GM12878 (cell line): ENCODE results near the gene SHF. TPM values are rescaled to one million over a fixed set of nuclear protein-coding genes. Genes with fewer than 3 reads are reported as not detected.

Experiments
- ATAC-seq: fragments of 200-7000 bp; cut with Tn5 transposase; 3 replicates; pipeline ENCODE4 v1.9.1; 2020; ENCODE audit warnings: mild to moderate bottlenecking, moderate library complexity
- BruUV-seq: library from RNA; stranded (reverse); fragments of 400-500 nt; replicated peaks from 2 replicates; lab custom pipeline; 2021; lab: Mats Ljungman, UMichigan
- CTCF ChIA-PET: fragments of 300-600 bp; sonication (Branson Sonifier 250); formaldehyde crosslinking; extraction: SDS; loops from one replicate; lab custom pipeline; 2021; ENCODE audit warnings: inconsistent platforms; lab: Yijun Ruan, JAX
- POLR2A ChIA-PET: fragments of 350-600 bp; formaldehyde crosslinking; extraction: SDS; loops from one replicate; lab custom pipeline; 2021; ENCODE audit warnings: inconsistent platforms; lab: Charles Lee
- RAD21 ChIA-PET: fragments of 300-600 bp; sonication (Branson Sonifier 250); formaldehyde crosslinking; loops from one replicate; lab custom pipeline; 2023; ENCODE audit warnings: antibody characterized with exemption; ENCODE audit not compliant: unreplicated experiment; lab: Charles Lee
- SMC1A ChIA-PET: fragments of 300-600 bp; sonication (Branson Sonifier 250); formaldehyde crosslinking; loops from one replicate; lab custom pipeline; 2023; ENCODE audit not compliant: unreplicated experiment, uncharacterized antibody; lab: Charles Lee
- DNase-seq: peaks from one replicate; pipeline ENCODE4 v3.0.0-alpha.2; 2011; ENCODE audit warnings: low read depth, low spot score
- FAIRE-seq: peaks from 3 replicates; lab custom pipeline; 2011; peaks lifted over from hg19 to GRCh38; lab: Jason Lieb, UNC
- H2AFZ ChIP-seq: 2 replicates; pipeline ENCODE4 v1.6.0; 2011; ENCODE audit warnings: low read depth, low read length, control low read depth; ENCODE audit not compliant: control insufficient read depth
- H3K27ac ChIP-seq: 2 replicates; pipeline ENCODE4 v1.5.1; 2011; ENCODE audit warnings: control low read depth; ENCODE audit not compliant: control insufficient read depth, insufficient read depth
- H3K27me3 ChIP-seq, 2 experiments: replicated peaks in 1 of 2; 2 replicates each; pipeline versions ENCODE4 v1.6.0 to v1.6.1; 2011; ENCODE audit warnings: low read length in 1 of 2; ENCODE audit not compliant: control insufficient read depth in 2 of 2, insufficient read depth in 2 of 2
- H3K36me3 ChIP-seq, 2 experiments: 2 replicates each; pipeline ENCODE4 v1.5.1; 2011; ENCODE audit warnings: low read length in 1 of 2; ENCODE audit not compliant: control insufficient read depth in 2 of 2, insufficient read depth in 2 of 2
- H3K4me1 ChIP-seq: 2 replicates; pipeline ENCODE4 v1.6.1; 2011; ENCODE audit warnings: mild to moderate bottlenecking, low read length, moderate library complexity, mixed read lengths; ENCODE audit not compliant: control insufficient read depth, insufficient read depth
- H3K4me2 ChIP-seq: 2 replicates; pipeline ENCODE4 v1.6.0; 2011; ENCODE audit warnings: control low read depth; ENCODE audit not compliant: control insufficient read depth, insufficient read depth
- H3K4me3 ChIP-seq: fragments of 200-600 bp; sonication (generic); 2 replicates; pipeline ENCODE4 v1.5.1; 2016
- H3K79me2 ChIP-seq: 2 replicates; pipeline ENCODE4 v1.6.0; 2011; ENCODE audit warnings: low read length; ENCODE audit not compliant: control insufficient read depth, insufficient read depth
- H3K9ac ChIP-seq: 2 replicates; pipeline ENCODE4 v1.8.0; 2011; ENCODE audit warnings: low read length, control low read depth, mixed read lengths; ENCODE audit not compliant: control insufficient read depth, insufficient read depth
- H3K9me3 ChIP-seq: replicated peaks from 3 replicates; pipeline ENCODE4 v1.5.1; 2011; ENCODE audit warnings: mild to moderate bottlenecking, low read length; ENCODE audit not compliant: control insufficient read depth, insufficient read depth
- H4K20me1 ChIP-seq: 2 replicates; pipeline ENCODE4 v1.6.0; 2011; ENCODE audit not compliant: control insufficient read depth, insufficient read depth
- BCLAF1 ChIP-seq: fragments of 450-650 bp; IDR thresholded peaks from 2 replicates; pipeline ENCODE4 v1.6.1; 2017; ENCODE audit warnings: antibody characterized with exemption, mild to moderate bottlenecking, moderate library complexity
- ESRRA ChIP-seq: IDR thresholded peaks from 2 replicates; pipeline ENCODE4 v1.6.1; 2012; ENCODE audit warnings: mild to moderate bottlenecking, low read length, improper control_type of control experiment
- KAT2A ChIP-seq: conservative IDR thresholded peaks from 2 replicates; pipeline ENCODE4 v1.6.1; 2011; ENCODE audit warnings: low read depth, low read length; ENCODE audit not compliant: control insufficient read depth
- KLF5 ChIP-seq: fragments of 450-650 bp; IDR thresholded peaks from 2 replicates; pipeline ENCODE4 v1.6.1; 2014; ENCODE audit warnings: mild to moderate bottlenecking; ENCODE audit not compliant: partially characterized antibody
- MEF2B ChIP-seq: fragments of 450-650 bp; IDR thresholded peaks from 2 replicates; pipeline ENCODE4 v1.6.1; 2018; ENCODE audit warnings: mild to moderate bottlenecking, moderate library complexity; ENCODE audit not compliant: partially characterized antibody, poor library complexity, severe bottlenecking
- MTA3 ChIP-seq: IDR thresholded peaks from 2 replicates; pipeline ENCODE4 v1.6.1; 2012; ENCODE audit warnings: low read length, inconsistent platforms, borderline replicate concordance
- PAX5 ChIP-seq: IDR thresholded peaks from 2 replicates; pipeline ENCODE4 v1.6.1; 2011; ENCODE audit warnings: low read depth, low read length, borderline replicate concordance
- SIN3A ChIP-seq: IDR thresholded peaks from 2 replicates; pipeline ENCODE4 v1.6.1; 2012; ENCODE audit warnings: low read depth, low read length, improper control_type of control experiment
- SREBF2 ChIP-seq: IDR thresholded peaks from 2 replicates; pipeline ENCODE4 v1.6.1; 2012; ENCODE audit warnings: mild to moderate bottlenecking, low read length
- TCF3 ChIP-seq: IDR thresholded peaks from 2 replicates; pipeline ENCODE4 v1.6.1; 2012; ENCODE audit warnings: low read depth, mild to moderate bottlenecking, low read length, borderline replicate concordance; ENCODE audit not compliant: insufficient read depth
- ZBED1 ChIP-seq: IDR thresholded peaks from 2 replicates; pipeline ENCODE4 v1.6.1; 2016; ENCODE audit warnings: borderline replicate concordance
- WGBS: methylation state at CpG from one replicate; pipeline ENCODE4 v1.1.6; 2016; ENCODE audit warnings: low lambda C conversion rate; ENCODE audit not compliant: insufficient replicate concordance, insufficient coverage; ENCODE audit errors: missing lambda C conversion rate; 5-methylcytosine and 5-hydroxymethylcytosine counted together
- in situ Hi-C: fragments of 300-500 bp; cut with MboI; formaldehyde crosslinking; loops from 9 replicates; pipeline ENCODE4 v1.14.3; 2018; ENCODE audit warnings: mixed read lengths
- intact Hi-C: fragments of 100-400 bp; cut with micrococcal nuclease; formaldehyde crosslinking; loops from one replicate; pipeline ENCODE4 v1.14.2; 2022; ENCODE audit not compliant: unreplicated experiment
- polyA plus RNA-seq, 11 experiments: library from polyadenylated mRNA; depleted of rRNA in 4 of 11; unstranded in 6 of 11; stranded (reverse) in 5 of 11; fragments of >200 nt; fragmentation: Nextera tagmentation in 4 of 11; fragmentation: Illumina TruSeq in 1 of 11; extraction: Ambion mirVana in 4 of 11; extraction: Trizol in 1 of 11; gene quantifications; 1 replicate in 1 of 11; 2 replicates in 10 of 11; pipeline versions ENCODE4 v1.2.1 to v1.2.3, GENCODE V29; 2011 to 2016; ENCODE audit warnings: inconsistent platforms in 2 of 11, missing spikeins in 2 of 11, low read depth in 1 of 11
- total RNA-seq, 4 experiments: library from RNA; depleted of rRNA in 3 of 4; stranded (reverse); fragments of >200 nt in 3 of 4; fragmentation: Illumina TruSeq in 1 of 4; extraction: Trizol in 1 of 4; gene quantifications; 2 replicates each; pipeline versions ENCODE4 v1.2.1 to v1.2.3, GENCODE V29; 2013 to 2021

SHF gene
- total and polyA plus RNA-seq, 10 of the 15 experiments (the other 5 are each of a cell fraction or from before 2014, with no cell fraction given): 0.04 to 5.7 (median 1.0) TPM; not detected in 1

- 7% methylated on average over 5 of the region's 5 CpGs for WGBS
- ChIA-PET POLR2A (no interaction called here), RAD21 (no interaction called here), CTCF (interaction anchor here (1.1 to 1.9 kb wide), 7 partner anchors 10 to 27 kb away, joined by 3 to 6 read pairs (median 4); no protein-coding TSS in a partner anchor), SMC1A (interaction anchor here (1.4 kb wide), 1 partner anchor 17 kb away, joined by 4 read pairs; no protein-coding TSS in a partner anchor)
- BruUV-seq: no TSS peak
- ATAC-seq (no peak), DNase-seq (no peak), FAIRE-seq (no peak)
- TF ChIP-seq ZBED1 (no peak), ESRRA (no peak), MTA3 (no peak), PAX5 (no peak), SIN3A (no peak), KLF5 (no peak), TCF3 (no peak), KAT2A (no peak), SREBF2 (no peak), MEF2B (no peak), BCLAF1 (no peak)
- no peaks in the 10 kb centered on the region for H3K4me1 ChIP-seq
- in situ Hi-C loops (no loop called here), intact Hi-C loops (no loop called here)
- H3K4me3 ChIP-seq: no peak overlapping the region
- no peaks in the 10 kb centered on the region for H3K36me3 ChIP-seq
- H4K20me1 ChIP-seq: no peaks in the 10 kb centered on the region
- H3K79me2 ChIP-seq: no peaks in the 10 kb centered on the region
- H3K9me3 ChIP-seq: no peaks in the 10 kb centered on the region
- peaks cover 0 to 2% of the 10 kb centered on the region in 2 experiments; a peak in 1 of 4 replicates for H3K27me3 ChIP-seq
- H2AFZ ChIP-seq: no peak overlapping the region
- no peak overlapping the region for H3K9ac ChIP-seq
- no peak overlapping the region for H3K27ac ChIP-seq
- no peak overlapping the region for H3K4me2 ChIP-seq
Observed at GRCh38 chr15:45141386-45141785, 46.4 kb downstream of the SHF start.
